Right atrium auricular region (tissue), 2 donors: ENCODE measurements around the gene ZNF230. TPM values are rescaled to one million over a fixed set of nuclear protein-coding genes. Genes with fewer than 3 reads are reported as not detected.
A peak's percentile ranks its signal among the peaks of the same experiment; 100 is the strongest.

Experiments used
- DNase-seq: peaks from one replicate; pipeline ENCODE4 v3.0.0-alpha.2; 2019; ENCODE audit warnings: low spot score
- H3K27ac ChIP-seq, 2 donors: fragments of 200-600 bp; sonication (generic); 1 replicate in 1 of 2; 2 replicates in 1 of 2; pipeline ENCODE4 v1.5.1; 2016 to 2019
- H3K27me3 ChIP-seq, 2 donors: fragments of 200-600 bp; sonication (generic); one replicate each; pipeline versions ENCODE4 v1.5.1 to v1.6.0; 2017 to 2019
- H3K36me3 ChIP-seq: fragments of 200-600 bp; sonication (generic); one replicate; pipeline ENCODE4 v1.5.1; 2016
- H3K4me1 ChIP-seq, 2 donors: fragments of 200-600 bp; sonication (generic); one replicate each; pipeline versions ENCODE4 v1.5.1 to v1.6.0; 2017 to 2019
- H3K4me3 ChIP-seq, 2 donors: fragments of 200-600 bp; sonication (generic); 1 replicate in 1 of 2; 2 replicates in 1 of 2; pipeline ENCODE4 v1.5.1; 2017 to 2019; ENCODE audit warnings: mild to moderate bottlenecking in 1 of 2, moderate library complexity in 1 of 2
- H3K9me3 ChIP-seq, 2 donors: fragments of 200-600 bp; sonication (generic); one replicate each; pipeline ENCODE4 v1.5.1; 2019
- total RNA-seq, 2 donors: library from RNA; depleted of rRNA; stranded (reverse); fragments of >200 nt; gene quantifications; one replicate each; pipeline ENCODE4 v1.1.0, GENCODE V29; 2016
- TF ChIP-seq, protein P1 (sequence below), 2 donors: fragments of 200-600 bp; sonication (generic); IDR thresholded peaks; one replicate each; pipeline ENCODE4 v1.5.1; 2019; ENCODE audit warnings: antibody characterized with exemption in 2 of 2

ZNF230 gene
- total RNA-seq, 2 donors from 2014 or later = 1.6 to 2.1 TPM

- Histone ChIP-seq H3K4me1 (no peaks in the 10 kb centered on the region), H3K36me3 (no peaks in the 10 kb centered on the region), H3K9me3 (peaks cover 6 to 82% of the 10 kb centered on the region in 2 donors), H3K27me3 (no peaks in the 10 kb centered on the region), H3K27ac (no peak overlapping the region), H3K4me3 (no peak overlapping the region)
- TF ChIP-seq, protein P1, sequence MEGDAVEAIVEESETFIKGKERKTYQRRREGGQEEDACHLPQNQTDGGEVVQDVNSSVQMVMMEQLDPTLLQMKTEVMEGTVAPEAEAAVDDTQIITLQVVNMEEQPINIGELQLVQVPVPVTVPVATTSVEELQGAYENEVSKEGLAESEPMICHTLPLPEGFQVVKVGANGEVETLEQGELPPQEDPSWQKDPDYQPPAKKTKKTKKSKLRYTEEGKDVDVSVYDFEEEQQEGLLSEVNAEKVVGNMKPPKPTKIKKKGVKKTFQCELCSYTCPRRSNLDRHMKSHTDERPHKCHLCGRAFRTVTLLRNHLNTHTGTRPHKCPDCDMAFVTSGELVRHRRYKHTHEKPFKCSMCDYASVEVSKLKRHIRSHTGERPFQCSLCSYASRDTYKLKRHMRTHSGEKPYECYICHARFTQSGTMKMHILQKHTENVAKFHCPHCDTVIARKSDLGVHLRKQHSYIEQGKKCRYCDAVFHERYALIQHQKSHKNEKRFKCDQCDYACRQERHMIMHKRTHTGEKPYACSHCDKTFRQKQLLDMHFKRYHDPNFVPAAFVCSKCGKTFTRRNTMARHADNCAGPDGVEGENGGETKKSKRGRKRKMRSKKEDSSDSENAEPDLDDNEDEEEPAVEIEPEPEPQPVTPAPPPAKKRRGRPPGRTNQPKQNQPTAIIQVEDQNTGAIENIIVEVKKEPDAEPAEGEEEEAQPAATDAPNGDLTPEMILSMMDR (IDR thresholded peaks at IDR 0.05) = no peak
- DNase-seq = no peak
Measured at GRCh38 chr19:43976732-43977131, 26.0 kb upstream of the ZNF230 start.

GRCh38 chr19:43983544-43983911 is 19.2 kb upstream of the ZNF230 start:
- Histone ChIP-seq H3K27me3 (no peaks in the 10 kb centered on the region), H3K4me1 (peaks cover 0 to 7% of the 10 kb centered on the region in 2 donors), H3K36me3 (peaks cover 3% of the 10 kb centered on the region), H3K4me3 (peak overlapping the region; percentile 64 to 73), H3K9me3 (peaks cover 0 to 16% of the 10 kb centered on the region in 2 donors), H3K27ac (peak overlapping the region; percentile 80 to 85)
- TF ChIP-seq, protein P1 (IDR thresholded peaks at IDR 0.05) = no peak
- DNase-seq = no peak

GRCh38 chr19:43983912-43984686 is 18.7 kb upstream of the ZNF230 start, which contains the start of gene ZNF155:
ZNF155 (plus strand) TSS chr19:43984188; CDS start chr19:43988544, 4,356 bp downstream.
- H3K36me3 ChIP-seq = peaks cover 9% of the 10 kb centered on the region
- peak within 1 kb of the TSS; percentile 64 to 73 for H3K4me3 ChIP-seq
- H3K27ac ChIP-seq = peak within 1 kb of the TSS; percentile 80 to 85
- H3K9me3 ChIP-seq = peaks cover 0 to 16% of the 10 kb centered on the region in 2 donors
- TF ChIP-seq, protein P1 (IDR thresholded peaks at IDR 0.05) = no peak
- peaks cover 0 to 7% of the 10 kb centered on the region in 2 donors for H3K4me1 ChIP-seq
- peak; percentile 97 for DNase-seq
- no peaks in the 10 kb centered on the region for H3K27me3 ChIP-seq

- no peaks in the 10 kb centered on the region for H3K27me3 ChIP-seq
- H3K4me3 ChIP-seq = peak overlapping the region; percentile 64 to 73
- H3K36me3 ChIP-seq = peaks cover 14% of the 10 kb centered on the region
- TF ChIP-seq, protein P1 (IDR thresholded peaks at IDR 0.05) = no peak
- peak overlapping the region; percentile 80 to 85 for H3K27ac ChIP-seq
- H3K4me1 ChIP-seq = peaks cover 0 to 7% of the 10 kb centered on the region in 2 donors
- peaks cover 0 to 11% of the 10 kb centered on the region in 2 donors for H3K9me3 ChIP-seq
- DNase-seq = no peak
Measured at GRCh38 chr19:43984687-43985000, 18.1 kb upstream of the ZNF230 start.

- Histone ChIP-seq H3K36me3 (peaks cover 38% of the 10 kb centered on the region), H3K4me3 (no peak overlapping the region), H3K4me1 (peaks cover 0 to 6% of the 10 kb centered on the region in 2 donors), H3K9me3 (no peaks in the 10 kb centered on the region), H3K27me3 (no peaks in the 10 kb centered on the region), H3K27ac (no peak overlapping the region)
- TF ChIP-seq, protein P1 (IDR thresholded peaks at IDR 0.05) = no peak
- DNase-seq = no peak
Measured at GRCh38 chr19:43997631-43998290, 5.0 kb upstream of the ZNF230 start.
